TTC549 (cell line): ENCODE data around the gene TROAP.
A peak's percentile ranks its signal among the peaks of the same experiment; 100 is the strongest.
"Not testable (repeated sequence)": the region's sequence is repeated elsewhere in the genome, so short reads cannot be mapped to it uniquely, and the experiment has no call there.

ENCODE experiments used
- FAIRE-seq: peaks from 2 replicates; lab custom pipeline; 2012; peaks lifted over from hg19 to GRCh38; lab: Jason Lieb, UNC

TROAP gene

GRCh38 chr12:49330631-49331379, 7.8 kb downstream of the TROAP start:
- no peak for FAIRE-seq

- peak; percentile 83 for FAIRE-seq
Measured at GRCh38 chr12:49331380-49332222, 8.5 kb downstream of the TROAP start.

- FAIRE-seq = no peak
Measured at GRCh38 chr12:49332441-49332861, 9.4 kb downstream of the TROAP start.

- no peak for FAIRE-seq
Measured at GRCh38 chr12:49332891-49333371, 9.9 kb downstream of the TROAP start.

GRCh38 chr12:49333778-49334177, 10.7 kb downstream of the TROAP start:
- not testable (repeated sequence) for FAIRE-seq

GRCh38 chr12:49334226-49334625, 11.2 kb downstream of the TROAP start:
- FAIRE-seq = no peak

- FAIRE-seq = no peak
Measured at GRCh38 chr12:49334681-49335080, 11.6 kb downstream of the TROAP start.

GRCh38 chr12:49335118-49335954, 12.3 kb downstream of the TROAP start:
- FAIRE-seq = no peak

- FAIRE-seq = no peak
Measured at GRCh38 chr12:49335955-49336644, 13.0 kb downstream of the TROAP start.

- FAIRE-seq = no peak
Measured at GRCh38 chr12:49336645-49337584, 13.9 kb downstream of the TROAP start, which contains the start of gene C1QL4. Gene C1QL4 (minus strand): TSS chr12:49337188. CDS start chr12:49336477, 711 bp downstream.

- FAIRE-seq = no peak
Measured at GRCh38 chr12:49338830-49339463, 15.9 kb downstream of the TROAP start.

- FAIRE-seq = no peak
Measured at GRCh38 chr12:49339464-49339861, 16.4 kb downstream of the TROAP start.

- no peak for FAIRE-seq
Measured at GRCh38 chr12:49340095-49340870, 17.2 kb downstream of the TROAP start.

GRCh38 chr12:49340971-49341776, 18.1 kb downstream of the TROAP start:
- FAIRE-seq = no peak

- FAIRE-seq = no peak
Measured at GRCh38 chr12:49341777-49342065, 18.7 kb downstream of the TROAP start.

- peak; percentile 83 for FAIRE-seq
Measured at GRCh38 chr12:49342066-49342913, 19.2 kb downstream of the TROAP start.

- FAIRE-seq = no peak
Measured at GRCh38 chr12:49342914-49343731, 20.1 kb downstream of the TROAP start.
